Hematopoietic multipotent progenitor cell treated with erythropoietin and hydrocortisone succinate and interleukin-3 and kit ligand, for 15 days (in vitro differentiated cells): ENCODE results near the gene ICA1L.
"Not testable (repeated sequence)": the region's sequence is repeated elsewhere in the genome, so short reads cannot be mapped to it uniquely, and the experiment has no call there.

Experiments
- DNase-seq: peaks from one replicate; pipeline ENCODE4 v3.0.0-alpha.2; 2015; ENCODE audit warnings: low spot score

ICA1L gene

GRCh38 chr2:202871300-202872141, at the start of gene ICA1L:
ICA1L (minus strand) TSS chr2:202871766; CDS start chr2:202829009, 42,757 bp downstream.
- peak; percentile 17 for DNase-seq

GRCh38 chr2:202918860-202919259, 47.3 kb upstream of the ICA1L start:
- no peak for DNase-seq

GRCh38 chr2:202912342-202913201, 41.0 kb upstream of the ICA1L start:
- not testable (repeated sequence) for DNase-seq

- peak; percentile 89 for DNase-seq
Measured at GRCh38 chr2:202911512-202912341, 40.2 kb upstream of the ICA1L start, which contains the start of the genes CARF and WDR12. CARF (plus strand) TSS chr2:202912275; CDS start chr2:202941903, 29,628 bp downstream. WDR12 (minus strand) TSS chr2:202911673; CDS start chr2:202911476, 197 bp downstream.

GRCh38 chr2:202911203-202911511, 39.6 kb upstream of the ICA1L start:
- peak; percentile 74 for DNase-seq

GRCh38 chr2:202910698-202911097, 39.1 kb upstream of the ICA1L start:
- peak; percentile 4 for DNase-seq

GRCh38 chr2:202910250-202910649, 38.7 kb upstream of the ICA1L start:
- not testable (repeated sequence) for DNase-seq

GRCh38 chr2:202909394-202910192, 38.0 kb upstream of the ICA1L start:
- DNase-seq = no peak

GRCh38 chr2:202908186-202908585, 36.6 kb upstream of the ICA1L start:
- DNase-seq = no peak

GRCh38 chr2:202905507-202905906, 33.9 kb upstream of the ICA1L start:
- DNase-seq = not testable (repeated sequence)

- no peak for DNase-seq
Measured at GRCh38 chr2:202885190-202885589, 13.6 kb upstream of the ICA1L start.

GRCh38 chr2:202883987-202884675, 12.6 kb upstream of the ICA1L start:
- DNase-seq = no peak

GRCh38 chr2:202881570-202881969, 10.0 kb upstream of the ICA1L start:
- no peak for DNase-seq

GRCh38 chr2:202877699-202878098, 6.1 kb upstream of the ICA1L start:
- DNase-seq = no peak

- DNase-seq = peak; percentile 39
Measured at GRCh38 chr2:202870431-202871299, 901 bp downstream of the ICA1L start.

GRCh38 chr2:202861987-202862386, 9.6 kb downstream of the ICA1L start:
- DNase-seq = no peak

GRCh38 chr2:202858601-202859000, 13.0 kb downstream of the ICA1L start:
- no peak for DNase-seq

GRCh38 chr2:202849343-202849742, 22.2 kb downstream of the ICA1L start:
- DNase-seq = not testable (repeated sequence)

- DNase-seq = no peak
Measured at GRCh38 chr2:202848813-202849212, 22.8 kb downstream of the ICA1L start.
